GM19023 (cell line): ENCODE data around the gene LMOD2.

ENCODE experiments used
- ATAC-seq: cut with Tn5 transposase; IDR thresholded peaks from one replicate; pipeline ENCODE4 v1.9.1; 2021; ENCODE audit warnings: mild to moderate bottlenecking, moderate library complexity; ENCODE audit not compliant: unreplicated experiment

LMOD2 gene

GRCh38 chr7:123639631-123640030 is 16.0 kb upstream of the LMOD2 start:
- ATAC-seq = no peak

- ATAC-seq = no peak
These were observed 15.1 kb upstream of the LMOD2 start for GRCh38 chr7:123640583-123640982.

- no peak for ATAC-seq
These were observed 13.8 kb upstream of the LMOD2 start for GRCh38 chr7:123641901-123642300.

GRCh38 chr7:123643495-123644441 is 11.9 kb upstream of the LMOD2 start:
- no peak for ATAC-seq

- ATAC-seq = no peak
These were observed 10.2 kb upstream of the LMOD2 start for GRCh38 chr7:123645516-123645915.

- no peak for ATAC-seq
These were observed 8.4 kb upstream of the LMOD2 start for GRCh38 chr7:123647106-123647730.

- ATAC-seq = no peak
These were observed 5.7 kb upstream of the LMOD2 start for GRCh38 chr7:123649964-123650363.

GRCh38 chr7:123650595-123650994 is 5.1 kb upstream of the LMOD2 start:
- no peak for ATAC-seq

- no peak for ATAC-seq
These were observed 3.3 kb upstream of the LMOD2 start for GRCh38 chr7:123652406-123652805.

- no peak for ATAC-seq
These were observed 2.5 kb upstream of the LMOD2 start for GRCh38 chr7:123653162-123653561.

GRCh38 chr7:123656544-123657303 is 1.1 kb downstream of the LMOD2 start:
- no peak for ATAC-seq

GRCh38 chr7:123657304-123657685 is 1.6 kb downstream of the LMOD2 start:
- ATAC-seq = no peak

- ATAC-seq = no peak
These were observed 2.4 kb downstream of the LMOD2 start for GRCh38 chr7:123658023-123658422.

GRCh38 chr7:123660514-123661354 is 5.1 kb downstream of the LMOD2 start:
- no peak for ATAC-seq

- no peak for ATAC-seq
These were observed 6.1 kb downstream of the LMOD2 start for GRCh38 chr7:123661765-123662164.

GRCh38 chr7:123662293-123662692 is 6.6 kb downstream of the LMOD2 start:
- no peak for ATAC-seq

GRCh38 chr7:123662755-123663154 is 7.1 kb downstream of the LMOD2 start:
- no peak for ATAC-seq

GRCh38 chr7:123663200-123663599 is 7.5 kb downstream of the LMOD2 start:
- no peak for ATAC-seq

- no peak for ATAC-seq
These were observed 9.5 kb downstream of the LMOD2 start for GRCh38 chr7:123665157-123665556.

- no peak for ATAC-seq
These were observed 10.2 kb downstream of the LMOD2 start for GRCh38 chr7:123665896-123666295.

GRCh38 chr7:123666492-123666891 is 10.8 kb downstream of the LMOD2 start:
- ATAC-seq = no peak
